IMR-90 (cell line): ENCODE results near the gene SHROOM3. TPM values are rescaled to one million over a fixed set of nuclear protein-coding genes. Genes with fewer than 3 reads are reported as not detected.

Experiments
- ATAC-seq: fragments of 200-7000 bp; cut with Tn5 transposase; 2 replicates; pipeline ENCODE4 v1.9.1; 2020; ENCODE audit warnings: low read depth, mild to moderate bottlenecking, moderate library complexity
- BruUV-seq: library from RNA; stranded (reverse); fragments of 400-500 nt; replicated peaks from 2 replicates; lab custom pipeline; 2021; lab: Mats Ljungman, UMichigan
- CTCF ChIA-PET: fragments of 300-600 bp; formaldehyde crosslinking; extraction: SDS; loops from one replicate; lab custom pipeline; 2021; ENCODE audit warnings: antibody characterized with exemption; lab: Yijun Ruan, JAX
- POLR2A ChIA-PET: fragments of 300-600 bp; sonication (Branson Sonifier 250); formaldehyde crosslinking; loops from one replicate; lab custom pipeline; 2022; ENCODE audit warnings: antibody characterized with exemption; ENCODE audit not compliant: unreplicated experiment; lab: Charles Lee
- DNase-seq: peaks from one replicate; pipeline ENCODE4 v3.0.0; 2013
- H2AFZ ChIP-seq: replicated peaks from 2 replicates; pipeline ENCODE3; 2013; ENCODE audit warnings: low read length, mild to moderate bottlenecking; ENCODE audit not compliant: poor library complexity
- H2AK5ac ChIP-seq: 2 replicates; pipeline ENCODE4 v1.6.1; 2013; ENCODE audit warnings: low read depth, low read length, inconsistent platforms
- H2AK9ac ChIP-seq: replicated peaks from 2 replicates; pipeline ENCODE3; 2013; ENCODE audit warnings: mild to moderate bottlenecking, low read depth, low read length, moderate library complexity; ENCODE audit not compliant: poor library complexity
- H2BK120ac ChIP-seq: 2 replicates; pipeline ENCODE4 v1.6.1; 2013; ENCODE audit warnings: low read depth, low read length, inconsistent platforms
- H2BK15ac ChIP-seq: 3 replicates; pipeline ENCODE4 v1.6.1; 2013; ENCODE audit warnings: low read depth, low read length, inconsistent platforms
- H2BK20ac ChIP-seq: 2 replicates; pipeline ENCODE4 v1.6.1; 2013; ENCODE audit warnings: low read depth, mild to moderate bottlenecking, inconsistent platforms, low read length, moderate library complexity
- H2BK5ac ChIP-seq: 2 replicates; pipeline ENCODE4 v1.6.1; 2013; ENCODE audit warnings: mild to moderate bottlenecking, low read depth, low read length, inconsistent platforms; ENCODE audit not compliant: poor library complexity, severe bottlenecking
- H3K14ac ChIP-seq: replicated peaks from 2 replicates; pipeline ENCODE4 v1.6.1; 2013; ENCODE audit warnings: low read depth, low read length, inconsistent platforms
- H3K18ac ChIP-seq: 2 replicates; pipeline ENCODE4 v1.6.1; 2013; ENCODE audit warnings: low read depth, low read length, control low read depth
- H3K23ac ChIP-seq: 2 replicates; pipeline ENCODE4 v1.6.1; 2013; ENCODE audit warnings: low read depth, low read length, inconsistent platforms
- H3K27ac ChIP-seq: 2 replicates; pipeline ENCODE4 v1.5.1; 2013; ENCODE audit warnings: mild to moderate bottlenecking, control low read depth, low read length; ENCODE audit not compliant: insufficient read depth
- H3K27me3 ChIP-seq: 2 replicates; pipeline ENCODE4 v1.6.1; 2013; ENCODE audit warnings: low read length; ENCODE audit not compliant: control insufficient read depth, insufficient read depth
- H3K36me3 ChIP-seq: 2 replicates; pipeline ENCODE4 v1.6.1; 2013; ENCODE audit warnings: low read length, mixed read lengths; ENCODE audit not compliant: control insufficient read depth, insufficient read depth
- H3K4ac ChIP-seq: 2 replicates; pipeline ENCODE4 v1.6.1; 2013; ENCODE audit warnings: low read depth, low read length, inconsistent platforms
- H3K4me1 ChIP-seq: 2 replicates; pipeline ENCODE4 v1.6.1; 2013; ENCODE audit warnings: low read length, mixed read lengths; ENCODE audit not compliant: control insufficient read depth, insufficient read depth
- H3K4me2 ChIP-seq: 2 replicates; pipeline ENCODE4 v1.6.1; 2013; ENCODE audit warnings: low read depth, mild to moderate bottlenecking, control low read depth, low read length, moderate library complexity
- H3K4me3 ChIP-seq: 2 replicates; pipeline ENCODE4 v1.5.1; 2013; ENCODE audit warnings: low read depth, mild to moderate bottlenecking, control low read depth, low read length, moderate library complexity; ENCODE audit not compliant: insufficient read depth
- H3K56ac ChIP-seq: 2 replicates; pipeline ENCODE4 v1.6.1; 2013; ENCODE audit warnings: low read length, inconsistent platforms; ENCODE audit not compliant: insufficient read depth; ENCODE audit errors: extremely low read depth
- H3K79me1 ChIP-seq, 2 experiments: 2 replicates each; pipeline ENCODE4 v1.6.1; 2013; ENCODE audit warnings: low read length in 2 of 2, inconsistent platforms in 1 of 2, low read depth in 1 of 2
- H3K9ac ChIP-seq: 2 replicates; pipeline ENCODE4 v1.6.1; 2013; ENCODE audit warnings: low read depth, low read length, control low read depth
- H3K9me1 ChIP-seq: 2 replicates; pipeline ENCODE4 v1.6.1; 2013; ENCODE audit warnings: low read length, inconsistent platforms; ENCODE audit not compliant: insufficient read depth
- H3K9me3 ChIP-seq: 2 replicates; pipeline ENCODE4 v1.6.1; 2013; ENCODE audit warnings: low read length; ENCODE audit not compliant: control insufficient read depth, insufficient read depth
- H4K20me1 ChIP-seq: 2 replicates; pipeline ENCODE4 v1.6.1; 2013; ENCODE audit warnings: low read length, inconsistent platforms; ENCODE audit not compliant: insufficient read depth
- H4K5ac ChIP-seq: 2 replicates; pipeline ENCODE4 v1.6.1; 2013; ENCODE audit warnings: mild to moderate bottlenecking, low read depth, low read length, control low read depth
- H4K8ac ChIP-seq, 2 experiments: 2 replicates each; pipeline ENCODE4 v1.6.1; 2013; ENCODE audit warnings: low read depth in 2 of 2, low read length in 2 of 2, control low read depth in 1 of 2, inconsistent platforms in 1 of 2
- H4K91ac ChIP-seq: 2 replicates; pipeline ENCODE4 v1.6.1; 2013; ENCODE audit warnings: low read depth, low read length, inconsistent platforms; ENCODE audit not compliant: insufficient read depth
- BHLHE40 ChIP-seq: fragments of 150-350 bp; IDR thresholded peaks from 2 replicates; pipeline ENCODE4 v1.6.1; 2016; ENCODE audit warnings: mild to moderate bottlenecking, low read depth, low read length
- CEBPB ChIP-seq: IDR thresholded peaks from 2 replicates; pipeline ENCODE4 v1.6.1; 2012; ENCODE audit warnings: low read depth, low read length, improper control_type of control experiment
- MXI1 ChIP-seq: IDR thresholded peaks from 2 replicates; pipeline ENCODE4 v1.6.1; 2012; ENCODE audit warnings: low read depth, mild to moderate bottlenecking, low read length, moderate library complexity, borderline replicate concordance
- NFE2L2 ChIP-seq: fragments of 150-350 bp; IDR thresholded peaks from 2 replicates; pipeline ENCODE4 v1.6.1; 2016; ENCODE audit warnings: low read depth, mild to moderate bottlenecking, low read length
- WGBS, 2 experiments: methylation state at CpG; one replicate each; pipeline versions ENCODE4 v1.1.5 to v1.1.7; 2013; ENCODE audit warnings: missing lambda C conversion rate in 2 of 2; ENCODE audit not compliant: insufficient read length in 1 of 2; ENCODE audit errors: extremely low coverage in 2 of 2; 5-methylcytosine and 5-hydroxymethylcytosine counted together
- dilution Hi-C: fragments of 300-500 bp; cut with HindIII; formaldehyde crosslinking; loops from one replicate; pipeline ENCODE4 v1.14.3; 2018; ENCODE audit warnings: low sequenced_read_pairs; ENCODE audit not compliant: unreplicated experiment
- in situ Hi-C: fragments of 300-500 bp; cut with MboI; formaldehyde crosslinking; loops from 3 replicates; pipeline ENCODE4 v1.14.3; 2019; ENCODE audit warnings: low sequenced_read_pairs, inconsistent platforms, mixed read lengths
- intact Hi-C: fragments of 100-400 bp; cut with micrococcal nuclease; formaldehyde crosslinking; loops from 2 replicates; pipeline ENCODE4 v1.10.0; 2022
- polyA plus RNA-seq, 3 experiments: library from polyadenylated mRNA; depleted of rRNA; stranded (reverse); fragments of >200 nt; gene quantifications; 2 replicates each; pipeline ENCODE4 v1.2.3, GENCODE V29; 2012; ENCODE audit warnings: low replicate concordance in 1 of 3
- total RNA-seq: library from RNA; depleted of rRNA; stranded (reverse); fragments of >200 nt; gene quantifications from 2 replicates; pipeline ENCODE4 v1.2.3, GENCODE V29; 2012

The SHROOM3 gene
- total and polyA plus RNA-seq, 2 of the 4 experiments (the other 2 are of a cell fraction), result 10.8 to 19.5 TPM

- Histone ChIP-seq H3K79me1 (no peaks in the 10 kb centered on the region), H2AK5ac (no peak overlapping the region), H4K91ac (no peak overlapping the region), H3K4ac (no peak overlapping the region), H2BK15ac (no peak overlapping the region), H2AFZ (no peak overlapping the region), H2BK120ac (no peak overlapping the region), H4K8ac (no peak overlapping the region), H3K18ac (no peak overlapping the region), H3K4me1 (no peaks in the 10 kb centered on the region), H3K9me3 (no peaks in the 10 kb centered on the region), H3K56ac (no peak overlapping the region), H2BK5ac (no peak overlapping the region), H4K20me1 (no peaks in the 10 kb centered on the region), H3K36me3 (no peaks in the 10 kb centered on the region), H3K4me2 (no peak overlapping the region), H3K14ac (no peak overlapping the region), H3K23ac (no peak overlapping the region), H3K9me1 (no peaks in the 10 kb centered on the region), H3K27me3 (peaks cover 14% of the 10 kb centered on the region), H3K27ac (no peak overlapping the region), H2AK9ac (no peak overlapping the region), H4K5ac (no peak overlapping the region), H3K9ac (no peak overlapping the region), H2BK20ac (no peak overlapping the region), H3K4me3 (no peak overlapping the region)
- in situ Hi-C loops (loop anchor here (25.0 kb wide), 1 partner anchor 762 kb away; no protein-coding TSS in a partner anchor), dilution Hi-C loops (no loop called here), intact Hi-C loops (loop anchor here (5.0 kb wide), 1 partner anchor 37 kb away; no protein-coding TSS in a partner anchor)
- POLR2A ChIA-PET, result no interaction called here
- DNase-seq, result no peak
- CTCF ChIA-PET, result no interaction called here
- BruUV-seq, result no TSS peak
- no peak for TF ChIP-seq BHLHE40
- 0 out of 2 replicates have a peak, but pooled peaks have one; percentile 32 for TF ChIP-seq CEBPB
- TF ChIP-seq NFE2L2, result no peak
- no peak for TF ChIP-seq MXI1
- ATAC-seq, result no peak
- no CpG with 5 or more reads among the region's 2 CpGs for WGBS, 2 experiments
These were observed 14.8 kb downstream of the SHROOM3 start for GRCh38 chr4:76449833-76450232.
